ENCODE measurements around the gene TXNDC8. TPM values are rescaled to one million over a fixed set of nuclear protein-coding genes. Genes with fewer than 3 reads are reported as not detected.

The TXNDC8 gene
- total RNA-seq, 1 donor from 2014 or later = not detected

- DNase-seq (ENCODE audit: low read depth) = no peak
- peaks cover 7% of the 10 kb centered on the region for H3K36me3 ChIP-seq (ENCODE audit: insufficient read depth, low read length)
- Mint-ChIP-seq H3K27me3 (ENCODE audit: low read depth, unreplicated experiment) (no peaks in the 10 kb centered on the region), H3K27ac (ENCODE audit: unreplicated experiment) (peak overlapping the region; percentile 4), H3K9me3 (ENCODE audit: unreplicated experiment) (no peaks in the 10 kb centered on the region), H3K4me3 (ENCODE audit: unreplicated experiment) (peak overlapping the region; percentile 93), H3K36me3 (ENCODE audit: low read depth, unreplicated experiment) (peaks cover 9% of the 10 kb centered on the region), H3K4me1 (ENCODE audit: low read depth, unreplicated experiment) (peaks cover 17% of the 10 kb centered on the region)
- no peaks in the 10 kb centered on the region for H3K27me3 ChIP-seq (ENCODE audit: insufficient read depth, low read length)
- peaks cover 53% of the 10 kb centered on the region for H4K20me1 ChIP-seq (ENCODE audit: insufficient read depth, low read length)
- H3K4me3 ChIP-seq (ENCODE audit: insufficient read depth, low read depth, low read length) = peak overlapping the region; percentile 75
- peak overlapping the region; percentile 86 for H3K27ac ChIP-seq (ENCODE audit: low read depth, low read length)
- peaks cover 28% of the 10 kb centered on the region for H3K4me1 ChIP-seq (ENCODE audit: insufficient read depth, low read length)
- peak overlapping the region; percentile 82 for H2AFZ ChIP-seq (ENCODE audit: low read depth, low read length)
- H3K9ac ChIP-seq (ENCODE audit: low read length) = peak overlapping the region; percentile 88
- peak overlapping the region; percentile 96 for H3K4me2 ChIP-seq (ENCODE audit: low read length)
- H3K9me3 ChIP-seq (ENCODE audit: insufficient read depth, low read depth, low read length) = no peaks in the 10 kb centered on the region
- TF ChIP-seq CTCF (IDR thresholded peaks at IDR 0.05; ENCODE audit: insufficient read depth, low read depth, low read length) (no peak), EZH2 (IDR thresholded peaks at IDR 0.05; ENCODE audit: insufficient read depth, low read length) (no peak)
- FAIRE-seq = no peak
- H3K79me2 ChIP-seq (ENCODE audit: insufficient read depth, low read length) = peaks cover 62% of the 10 kb centered on the region
Observed at GRCh38 chr9:110255034-110255462, 82.6 kb downstream of the TXNDC8 start.

- FAIRE-seq = no peak
- Histone ChIP-seq H4K20me1 (ENCODE audit: insufficient read depth, low read length) (peaks cover 58% of the 10 kb centered on the region), H3K27me3 (ENCODE audit: insufficient read depth, low read length) (no peaks in the 10 kb centered on the region), H3K79me2 (ENCODE audit: insufficient read depth, low read length) (peaks cover 68% of the 10 kb centered on the region), H3K4me2 (ENCODE audit: low read length) (peak overlapping the region; percentile 96), H2AFZ (ENCODE audit: low read depth, low read length) (no peak overlapping the region), H3K9ac (ENCODE audit: low read length) (peak overlapping the region; percentile 88), H3K4me1 (ENCODE audit: insufficient read depth, low read length) (peaks cover 28% of the 10 kb centered on the region), H3K27ac (ENCODE audit: low read depth, low read length) (no peak overlapping the region), H3K36me3 (ENCODE audit: insufficient read depth, low read length) (peaks cover 12% of the 10 kb centered on the region), H3K4me3 (ENCODE audit: insufficient read depth, low read depth, low read length) (peak overlapping the region; percentile 75), H3K9me3 (ENCODE audit: insufficient read depth, low read depth, low read length) (no peaks in the 10 kb centered on the region)
- peaks cover 9% of the 10 kb centered on the region for H3K36me3 Mint-ChIP-seq (ENCODE audit: low read depth, unreplicated experiment)
- no peaks in the 10 kb centered on the region for H3K9me3 Mint-ChIP-seq (ENCODE audit: unreplicated experiment)
- peak overlapping the region; percentile 4 for H3K27ac Mint-ChIP-seq (ENCODE audit: unreplicated experiment)
- no peaks in the 10 kb centered on the region for H3K27me3 Mint-ChIP-seq (ENCODE audit: low read depth, unreplicated experiment)
- DNase-seq (ENCODE audit: low read depth) = no peak
- TF ChIP-seq CTCF (IDR thresholded peaks at IDR 0.05; ENCODE audit: insufficient read depth, low read depth, low read length) = no peak
- no peak for TF ChIP-seq EZH2 (IDR thresholded peaks at IDR 0.05; ENCODE audit: insufficient read depth, low read length)
- peak overlapping the region; percentile 93 for H3K4me3 Mint-ChIP-seq (ENCODE audit: unreplicated experiment)
- H3K4me1 Mint-ChIP-seq (ENCODE audit: low read depth, unreplicated experiment) = peaks cover 17% of the 10 kb centered on the region
Observed at GRCh38 chr9:110254500-110254899, 83.2 kb downstream of the TXNDC8 start.

Other genes starting within 250 kb of the TXNDC8 start
- 0.07 TPM in 1 of 2 replicates, not detected in the other for gene C9orf152, start 129.7 kb downstream of the TXNDC8 start, total RNA-seq
- 259 and 302 TPM in 2 replicates for gene TXN, start 81.4 kb downstream of the TXNDC8 start, total RNA-seq
- gene SVEP1, start 241.9 kb upstream of the TXNDC8 start, total RNA-seq = 1.1 and 1.5 TPM in 2 replicates